Endothelial cell of umbilical vein (primary cell): ENCODE measurements around the gene TMEM273.

Experiments
- CTCF ChIP-seq, 2 donors: IDR thresholded peaks; 1 replicate in 1 of 2; 2 replicates in 1 of 2; pipeline ENCODE4 v1.5.1; 2011; ENCODE audit warnings: low read length in 2 of 2, mild to moderate bottlenecking in 2 of 2, moderate library complexity in 2 of 2, control low read depth in 1 of 2, inconsistent platforms in 1 of 2, low read depth in 1 of 2; ENCODE audit not compliant: insufficient read depth in 1 of 2; ENCODE audit errors: extremely low read depth in 1 of 2
- EZH2 ChIP-seq: IDR thresholded peaks from 2 replicates; pipeline ENCODE4 v1.6.1; 2012; ENCODE audit warnings: borderline replicate concordance, low read depth, mild to moderate bottlenecking, moderate library complexity, low read length, inconsistent platforms; ENCODE audit not compliant: severe bottlenecking
- MYC ChIP-seq: IDR thresholded peaks from one replicate; pipeline ENCODE4 v1.6.1; 2011; ENCODE audit warnings: mild to moderate bottlenecking, low read depth, low read length
- POLR2A ChIP-seq: IDR thresholded peaks from 2 replicates; pipeline ENCODE4 v1.6.1; 2012; ENCODE audit warnings: low read depth, mild to moderate bottlenecking, control low read depth, low read length

- TF ChIP-seq CTCF (IDR thresholded peaks at IDR 0.05; ENCODE audit: extremely low read depth in 1 of 2, insufficient read depth in 1 of 2, low read depth in 1 of 2, low read length in 2 of 2), result no peak
- TF ChIP-seq POLR2A, result no peak
- no peak for TF ChIP-seq EZH2
- no peak for TF ChIP-seq MYC
Observed at GRCh38 chr10:49168831-49169500, 19.2 kb downstream of the TMEM273 start.
